Esophagus squamous epithelium (tissue), 5 donors: Measurements from ENCODE around the gene USP9X. TPM values are rescaled to one million over a fixed set of nuclear protein-coding genes. Genes with fewer than 3 reads are reported as not detected.
A peak's percentile ranks its signal among the peaks of the same experiment; 100 is the strongest.
"Not testable (repeated sequence)": the region's sequence is repeated elsewhere in the genome, so short reads cannot be mapped to it uniquely, and the experiment has no call there.

Experiments used
- DNase-seq: peaks from one replicate; lab custom pipeline; 2025; lab: John Stamatoyannopoulos, UW
- H3K27ac ChIP-seq, 4 donors: fragments of 200-600 bp; sonication (generic); one replicate each; pipeline ENCODE4 v1.5.1; 2016 to 2019; ENCODE audit warnings: mild to moderate bottlenecking in 1 of 4
- H3K27me3 ChIP-seq, 4 donors: fragments of 200-600 bp; sonication (generic); 1 replicate in 3 of 4; 2 replicates in 1 of 4; pipeline versions ENCODE4 v1.5.1 to v1.6.0; 2017 to 2021; ENCODE audit warnings: antibody characterized with exemption in 1 of 4
- H3K36me3 ChIP-seq, 3 donors: fragments of 200-600 bp; sonication (generic); one replicate each; pipeline ENCODE4 v1.5.1; 2016 to 2019
- H3K4me1 ChIP-seq, 3 donors: fragments of 200-600 bp; sonication (generic); one replicate each; pipeline ENCODE4 v1.5.1; 2017 to 2019
- H3K4me3 ChIP-seq, 4 donors: fragments of 200-600 bp; sonication (generic); 1 replicate in 3 of 4; 2 replicates in 1 of 4; pipeline ENCODE4 v1.5.1; 2016 to 2019; ENCODE audit warnings: mild to moderate bottlenecking in 2 of 4, moderate library complexity in 1 of 4
- H3K9me3 ChIP-seq, 3 donors: fragments of 200-600 bp; sonication (generic); one replicate each; pipeline ENCODE4 v1.5.1; 2016 to 2019
- CTCF ChIP-seq, 6 experiments: fragments of 450-650 bp in 4 of 6; fragments of 200-600 bp in 2 of 6; sonication (generic) in 2 of 6; IDR thresholded peaks; one replicate each; pipeline ENCODE4 v1.5.1; 2016 to 2019; ENCODE audit warnings: antibody characterized with exemption in 6 of 6, mild to moderate bottlenecking in 4 of 6, moderate library complexity in 4 of 6
- POLR2A ChIP-seq, 4 donors: fragments of 450-650 bp; IDR thresholded peaks; one replicate each; pipeline ENCODE4 v1.6.1; 2017; ENCODE audit warnings: antibody characterized with exemption in 4 of 4, mild to moderate bottlenecking in 4 of 4, moderate library complexity in 3 of 4
- WGBS, 2 donors: methylation state at CpG; one replicate each; pipeline ENCODE4 v1.1.5; 2018; 5-methylcytosine and 5-hydroxymethylcytosine counted together
- intact Hi-C: fragments of 100-400 bp; cut with DNase I; formaldehyde crosslinking; loops from one replicate; pipeline ENCODE4 v1.15.0; 2022
- total RNA-seq, 4 donors: library from RNA; depleted of rRNA; stranded (reverse); fragments of >200 nt; gene quantifications; one replicate each; pipeline ENCODE4 v1.1.0, GENCODE V29; 2016
- donor health status: DM: yes; HTN: yes; CAD: no.

USP9X gene
- total RNA-seq, 4 donors from 2014 or later: 36.7 to 76.1 (median 56.4) TPM

GRCh38 chrX:41180194-41180908 is 95.1 kb downstream of the USP9X start:
- peaks cover 0 to 9% (median 0%) of the 10 kb centered on the region in 3 donors for H3K4me1 ChIP-seq
- TF ChIP-seq POLR2A (IDR thresholded peaks at IDR 0.05): no peak
- peak; percentile 38 to 68 (median 58) for TF ChIP-seq CTCF (IDR thresholded peaks at IDR 0.05)
- intact Hi-C loops: loop anchor here (10.0 kb wide), 1 partner anchor 74 kb away; no protein-coding TSS in a partner anchor
- WGBS, 2 donors: 18 to 29% methylated on average over 5 of the region's 5 CpGs
- H3K36me3 ChIP-seq: peaks cover 0 to 39% (median 3%) of the 10 kb centered on the region in 3 donors
- H3K27ac ChIP-seq: no peak overlapping the region
- no peak overlapping the region for H3K4me3 ChIP-seq
- H3K9me3 ChIP-seq: no peaks in the 10 kb centered on the region
- no peak for DNase-seq
- no peaks in the 10 kb centered on the region for H3K27me3 ChIP-seq

GRCh38 chrX:41184312-41184711 is 99.1 kb downstream of the USP9X start:
- Histone ChIP-seq H3K4me1 (peaks cover 0 to 9% (median 0%) of the 10 kb centered on the region in 3 donors), H3K36me3 (peaks cover 0 to 62% (median 3%) of the 10 kb centered on the region in 3 donors), H3K27ac (no peak overlapping the region), H3K27me3 (no peaks in the 10 kb centered on the region), H3K9me3 (no peaks in the 10 kb centered on the region), H3K4me3 (no peak overlapping the region)
- no peak for DNase-seq
- no peak for TF ChIP-seq CTCF (IDR thresholded peaks at IDR 0.05)
- TF ChIP-seq POLR2A (IDR thresholded peaks at IDR 0.05): no peak
- WGBS, 2 donors: 80 to 83% methylated on average over 3 of the region's 3 CpGs
- intact Hi-C loops: loop anchor here (10.0 kb wide), 1 partner anchor 70 kb away; no protein-coding TSS in a partner anchor

- H3K4me3 ChIP-seq, H3K27ac ChIP-seq, H3K27me3 ChIP-seq, H3K9me3 ChIP-seq, DNase-seq, H3K4me1 ChIP-seq: not testable (repeated sequence)
- intact Hi-C loops: loop anchor here (10.0 kb wide), 1 partner anchor 68 kb away; no protein-coding TSS in a partner anchor
- WGBS, 2 donors: 93 to 95% methylated on average over 3 to 7 of the region's 7 CpGs
- H3K36me3 ChIP-seq: peaks cover 0 to 82% (median 3%) of the 10 kb centered on the region in 3 donors
Observed at GRCh38 chrX:41186946-41187345, 101.7 kb downstream of the USP9X start.

GRCh38 chrX:41189156-41189555 is 103.9 kb downstream of the USP9X start:
- no peak overlapping the region for H3K4me3 ChIP-seq

GRCh38 chrX:41192880-41193279 is 107.6 kb downstream of the USP9X start:
- intact Hi-C loops: no loop called here
- no peak for TF ChIP-seq CTCF (IDR thresholded peaks at IDR 0.05)
- no peak for TF ChIP-seq POLR2A (IDR thresholded peaks at IDR 0.05)
- Histone ChIP-seq H3K9me3 (no peaks in the 10 kb centered on the region), H3K36me3 (peaks cover 0 to 70% (median 0%) of the 10 kb centered on the region in 3 donors), H3K27ac (no peak overlapping the region), H3K4me1 (no peaks in the 10 kb centered on the region), H3K4me3 (no peak overlapping the region), H3K27me3 (no peaks in the 10 kb centered on the region)
- DNase-seq: no peak
- 73 to 78% methylated on average over 3 of the region's 3 CpGs for WGBS, 2 donors

More at GRCh38 chrX:41189156-41189555, 103.9 kb downstream of the USP9X start:
- 20 to 63% methylated on average over 1 of the region's 1 CpG for WGBS, 2 donors
- no peaks in the 10 kb centered on the region for H3K9me3 ChIP-seq
- no peak overlapping the region for H3K27ac ChIP-seq
- peaks cover 0 to 76% (median 3%) of the 10 kb centered on the region in 3 donors for H3K36me3 ChIP-seq
- intact Hi-C loops: loop anchor here (10.0 kb wide), 1 partner anchor 66 kb away; no protein-coding TSS in a partner anchor
- TF ChIP-seq POLR2A (IDR thresholded peaks at IDR 0.05) (no peak), CTCF (IDR thresholded peaks at IDR 0.05) (no peak)
- H3K4me1 ChIP-seq: no peaks in the 10 kb centered on the region
- DNase-seq: no peak
- H3K27me3 ChIP-seq: no peaks in the 10 kb centered on the region
